ENCODE data around the gene PLPP3. TPM values are rescaled to one million over a fixed set of nuclear protein-coding genes. Genes with fewer than 3 reads are reported as not detected.
A peak's percentile ranks its signal among the peaks of the same experiment; 100 is the strongest.

Gene PLPP3
- total RNA-seq, 1 experiment from 2014 or later: 26.7 TPM

- no CpG with 5 or more reads among the region's 4 CpGs for WGBS (ENCODE audit: extremely low coverage, insufficient read length, low lambda C conversion rate)
- Histone ChIP-seq H3T11ph (ENCODE audit: low read length) (peak overlapping the region; percentile 46), H4K5ac (ENCODE audit: insufficient read length, low read depth, low read length) (no peak overlapping the region), H3K23ac (ENCODE audit: insufficient read length, low read depth, low read length) (no peak overlapping the region), H3K23me2 (ENCODE audit: insufficient read length, low read depth, low read length, poor library complexity, severe bottlenecking) (no peaks in the 10 kb centered on the region), H2AK5ac (ENCODE audit: insufficient read length, low read length) (peak overlapping the region; percentile 11), H3K14ac (ENCODE audit: insufficient read depth, low read length) (no peak overlapping the region), H4K8ac (replicated peaks; ENCODE audit: insufficient read length, low read depth, low read length) (no peak overlapping the region), H3K4ac (ENCODE audit: low read depth, low read length) (no peak overlapping the region), H2AFZ (ENCODE audit: low read length) (no peak overlapping the region), H3K27ac (ENCODE audit: insufficient read length, low read depth, low read length) (no peak overlapping the region), H4K91ac (ENCODE audit: insufficient read length, low read depth, low read length) (no peak overlapping the region), H2BK5ac (ENCODE audit: insufficient read length, low read length) (no peak overlapping the region), H4K20me1 (ENCODE audit: control insufficient read depth, insufficient read depth, insufficient read length) (no peaks in the 10 kb centered on the region), H3K79me1 (ENCODE audit: insufficient read depth, low read depth, low read length, poor library complexity, severe bottlenecking) (no peaks in the 10 kb centered on the region), H3K4me2 (ENCODE audit: insufficient read depth, insufficient read length, low read length) (peak overlapping the region; percentile 28), H3K79me2 (ENCODE audit: insufficient read depth, low read length) (no peaks in the 10 kb centered on the region), H3K56ac (ENCODE audit: insufficient read length, low read depth, low read length) (no peak overlapping the region), H2BK15ac (ENCODE audit: low read depth, low read length) (no peak overlapping the region), H3K9ac (ENCODE audit: extremely low read depth, insufficient read length, low read length) (no peak overlapping the region), H2BK20ac (ENCODE audit: low read depth, low read length, poor library complexity, severe bottlenecking) (no peak overlapping the region), H3K9me3 (ENCODE audit: control insufficient read depth, low read depth, low read length) (no peaks in the 10 kb centered on the region), H3K4me1 (ENCODE audit: insufficient read depth, low read length) (peaks cover 22% of the 10 kb centered on the region), H3K18ac (ENCODE audit: insufficient read length, low read depth, low read length) (peak overlapping the region; percentile 37), H3K27me3 (ENCODE audit: insufficient read depth, low read length) (no peaks in the 10 kb centered on the region; the same call in 1 of the 2 replicates), H2BK12ac (ENCODE audit: insufficient read length, low read depth, low read length) (no peak overlapping the region), H2BK120ac (ENCODE audit: low read depth, low read length, poor library complexity, severe bottlenecking) (no peak overlapping the region)
- no peaks in the 10 kb centered on the region for H3K36me3 Mint-ChIP-seq (ENCODE audit: insufficient read depth in 1 of 3, low read depth in 3 of 3)
- DNase-seq: peak; percentile 49
- H3K27me3 Mint-ChIP-seq (ENCODE audit: low read depth): peaks cover 4% of the 10 kb centered on the region
- 0 out of 5 replicates have a peak overlapping the region, but pooled peaks of 1 of the 2 experiments have one; percentile 16 for H3K4me3 Mint-ChIP-seq
- peaks cover 54 to 55% of the 10 kb centered on the region in 2 experiments for H3K4me1 Mint-ChIP-seq
- H3K27ac Mint-ChIP-seq: peak overlapping the region; percentile 65 to 93 (median 90)
- TF ChIP-seq, protein P1, sequence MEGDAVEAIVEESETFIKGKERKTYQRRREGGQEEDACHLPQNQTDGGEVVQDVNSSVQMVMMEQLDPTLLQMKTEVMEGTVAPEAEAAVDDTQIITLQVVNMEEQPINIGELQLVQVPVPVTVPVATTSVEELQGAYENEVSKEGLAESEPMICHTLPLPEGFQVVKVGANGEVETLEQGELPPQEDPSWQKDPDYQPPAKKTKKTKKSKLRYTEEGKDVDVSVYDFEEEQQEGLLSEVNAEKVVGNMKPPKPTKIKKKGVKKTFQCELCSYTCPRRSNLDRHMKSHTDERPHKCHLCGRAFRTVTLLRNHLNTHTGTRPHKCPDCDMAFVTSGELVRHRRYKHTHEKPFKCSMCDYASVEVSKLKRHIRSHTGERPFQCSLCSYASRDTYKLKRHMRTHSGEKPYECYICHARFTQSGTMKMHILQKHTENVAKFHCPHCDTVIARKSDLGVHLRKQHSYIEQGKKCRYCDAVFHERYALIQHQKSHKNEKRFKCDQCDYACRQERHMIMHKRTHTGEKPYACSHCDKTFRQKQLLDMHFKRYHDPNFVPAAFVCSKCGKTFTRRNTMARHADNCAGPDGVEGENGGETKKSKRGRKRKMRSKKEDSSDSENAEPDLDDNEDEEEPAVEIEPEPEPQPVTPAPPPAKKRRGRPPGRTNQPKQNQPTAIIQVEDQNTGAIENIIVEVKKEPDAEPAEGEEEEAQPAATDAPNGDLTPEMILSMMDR (conservative IDR thresholded peaks at IDR 0.05): no peak
- H3K9me3 Mint-ChIP-seq: no peaks in the 10 kb centered on the region
Measured at GRCh38 chr1:56453016-56453415, 126.3 kb downstream of the PLPP3 start.

Measured in H9 (cell line).